Stimulated activated CD4-positive, alpha-beta T cell treated with anti-CD3 and anti-CD28 coated beads, Interleukin-15, amount 100 ng/mL, for 1 hour (primary cell): ENCODE results near the gene TENM4.
"Not testable (repeated sequence)": the region's sequence is repeated elsewhere in the genome, so short reads cannot be mapped to it uniquely, and the experiment has no call there.

Experiments used
- DNase-seq, 2 donors: peaks; one replicate each; pipeline ENCODE4 v3.0.0-alpha.2; 2020; ENCODE audit warnings: low read depth in 1 of 2, low spot score in 1 of 2

The TENM4 gene

DNA sequence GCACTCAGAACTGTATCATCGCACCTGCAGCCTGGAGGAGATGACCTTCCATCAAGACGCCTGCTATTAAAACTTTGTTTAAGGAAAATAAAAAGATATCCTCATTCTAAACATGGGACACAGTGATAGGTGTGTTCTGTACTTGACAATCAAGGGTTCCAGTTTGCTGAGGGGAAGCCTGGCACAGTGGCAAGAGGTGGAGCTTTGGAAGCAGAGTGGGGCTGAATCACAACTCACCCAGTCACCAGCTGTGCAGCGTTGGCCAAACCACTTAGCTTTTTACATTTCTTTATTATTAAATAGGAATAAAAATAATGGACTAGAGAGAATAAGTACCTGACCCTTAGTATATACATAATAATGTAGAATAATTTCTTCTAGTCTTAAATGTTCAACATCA, 220.7 kb downstream of the TENM4 start:
- no peak for DNase-seq

DNA sequence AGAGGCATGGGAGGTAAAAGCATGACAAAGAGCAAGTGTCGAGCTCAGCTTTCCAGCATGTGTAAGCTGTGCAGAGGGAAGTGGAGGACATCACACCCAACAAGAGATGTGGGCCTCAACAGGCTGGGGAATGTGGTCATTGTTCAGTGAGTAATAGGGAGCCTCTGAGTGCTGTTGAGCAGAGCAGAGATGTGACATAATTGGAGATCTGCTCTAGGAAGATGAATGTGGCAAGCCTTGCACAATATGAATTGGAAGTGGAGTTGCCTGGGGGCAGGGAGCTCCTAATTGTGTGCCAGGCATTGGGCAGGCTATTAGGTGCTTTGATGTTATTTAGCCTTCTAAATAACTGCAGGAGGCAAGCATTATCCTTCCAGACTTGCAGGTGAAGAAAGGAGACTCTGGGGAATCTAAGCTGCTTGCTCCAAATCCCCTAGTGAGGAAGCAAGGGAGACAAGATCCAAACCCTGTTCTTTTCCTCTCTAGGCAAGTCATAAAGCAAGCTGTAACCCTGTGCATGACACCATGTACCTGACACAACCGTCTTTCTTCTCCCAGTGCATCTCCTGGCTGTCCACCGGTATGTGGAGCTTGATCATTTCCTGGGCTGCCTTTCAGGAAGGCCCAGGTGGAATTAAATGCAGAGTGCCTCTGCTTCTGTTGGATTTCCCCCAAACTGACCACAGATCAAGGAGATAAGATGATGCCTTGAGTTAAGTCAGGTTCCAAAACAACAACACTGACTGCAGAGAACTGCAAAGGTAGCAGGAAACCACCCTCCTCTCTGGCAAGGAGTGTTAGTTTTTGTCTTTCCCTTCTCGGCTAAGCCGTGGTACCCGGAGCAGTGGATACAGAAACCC, 221.4 kb downstream of the TENM4 start:
- DNase-seq, result no peak

DNA sequence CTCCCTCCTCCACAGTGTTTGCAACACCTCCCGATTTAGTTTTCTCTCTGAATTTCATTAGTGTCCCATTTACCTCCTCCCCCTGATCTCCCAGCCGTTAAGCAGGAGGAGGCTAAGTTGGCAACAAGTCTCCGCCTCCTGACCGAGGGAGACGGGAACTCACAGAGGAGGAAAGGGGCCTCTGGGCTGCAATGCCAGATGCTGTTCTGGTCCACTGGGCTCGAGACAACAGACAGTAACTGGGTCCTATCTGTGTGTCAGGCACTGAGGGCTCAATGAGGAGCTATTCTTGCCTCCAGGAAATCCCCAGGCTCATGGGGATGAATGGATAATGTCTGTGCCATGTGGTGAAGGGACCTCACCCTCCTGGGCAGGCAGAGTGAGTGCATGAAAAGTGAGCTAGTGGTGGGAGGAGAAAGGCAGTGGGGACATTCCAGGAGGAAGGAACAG, 228.1 kb downstream of the TENM4 start:
- DNase-seq, result no peak

DNA sequence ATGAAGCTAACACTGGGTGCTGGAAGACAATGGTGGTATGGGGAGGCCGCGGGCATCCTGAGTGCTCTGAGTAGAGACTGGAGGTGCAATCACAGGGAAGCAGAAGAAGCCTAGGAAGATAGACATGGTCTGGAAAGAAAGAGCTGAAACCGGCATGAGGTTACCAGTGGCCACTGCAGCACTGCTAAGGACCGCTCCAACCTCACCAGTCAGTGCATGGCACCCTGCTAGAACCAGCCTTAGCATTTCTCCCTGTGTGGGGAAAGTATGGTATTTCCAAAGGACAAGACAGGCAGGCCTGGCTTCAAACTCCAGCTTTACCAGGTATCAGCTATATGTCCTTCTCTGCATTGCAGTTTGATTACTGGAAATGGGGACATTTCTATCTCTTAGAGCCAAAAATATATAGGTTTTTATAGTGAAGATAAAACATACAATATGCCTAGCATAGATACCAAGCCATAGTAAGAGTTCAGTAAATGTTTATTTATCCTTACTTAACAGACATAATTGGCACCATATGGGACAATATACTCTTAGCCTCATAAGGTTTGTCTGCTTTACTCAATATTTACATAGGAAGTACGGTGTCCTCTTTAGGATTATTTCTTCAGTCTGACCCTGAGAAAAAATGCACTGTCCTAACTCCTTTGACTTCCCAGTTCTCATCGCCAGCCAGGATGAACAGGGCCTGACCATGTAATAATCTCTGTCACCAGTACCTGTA, 231.1 kb downstream of the TENM4 start:
- no peak for DNase-seq

DNA sequence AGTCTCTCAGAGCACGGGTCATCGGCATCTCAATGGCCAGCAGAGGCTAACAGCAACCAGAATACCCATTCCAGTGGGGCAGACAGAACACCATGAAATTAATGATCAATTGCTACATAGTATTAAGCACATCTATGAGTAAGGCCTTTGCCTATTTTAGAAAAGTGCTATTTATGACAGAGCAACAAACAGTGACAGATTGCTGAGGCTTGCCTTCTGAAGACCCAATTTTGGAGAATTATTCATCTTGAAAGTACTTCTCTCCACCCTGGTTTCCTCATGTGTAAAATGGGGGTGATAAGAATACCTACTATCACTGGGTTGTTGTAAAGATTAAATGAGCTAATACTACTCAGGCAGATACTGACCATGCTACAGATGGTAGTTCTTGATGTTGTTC, 232.7 kb downstream of the TENM4 start:
- DNase-seq, result no peak

DNA sequence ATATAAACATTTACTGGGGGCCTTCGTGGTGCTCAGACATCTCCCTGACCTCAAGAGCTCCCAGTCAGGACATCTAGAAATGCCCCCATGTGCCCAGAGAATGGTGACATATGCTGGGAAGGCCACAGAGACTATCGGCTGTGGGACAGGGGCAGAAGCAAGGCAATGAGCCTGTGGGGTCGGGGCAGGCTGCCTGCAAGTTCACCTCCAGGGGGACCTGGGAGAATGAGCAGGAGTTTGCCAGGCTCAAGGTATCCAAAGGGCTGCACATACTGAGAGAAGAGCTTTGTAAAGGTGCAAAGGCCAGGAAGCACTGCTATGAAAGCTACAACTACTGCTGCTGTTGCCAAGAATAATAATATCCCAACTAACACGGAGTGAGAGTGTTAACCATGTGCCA, 233.9 kb downstream of the TENM4 start:
- DNase-seq, result no peak

DNA sequence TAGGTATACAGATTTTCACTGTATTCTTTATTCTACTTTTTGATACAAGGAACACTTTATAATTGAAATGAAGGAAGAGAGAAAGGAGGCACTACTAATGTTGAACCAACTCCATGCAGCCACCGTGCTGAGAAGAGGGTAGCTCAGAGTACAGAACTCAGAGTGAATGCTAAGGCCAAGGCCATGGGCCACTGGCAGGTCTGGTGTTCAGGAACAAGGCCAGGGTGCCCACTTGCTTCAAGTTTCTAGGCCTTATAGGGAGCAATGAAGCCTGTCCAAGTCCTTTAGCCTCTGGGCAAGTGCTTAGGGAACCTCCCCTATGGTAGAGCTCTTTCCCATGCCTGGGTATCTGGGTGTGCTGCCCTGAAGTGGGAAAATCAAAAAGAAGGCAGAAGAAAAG, 235.0 kb downstream of the TENM4 start:
- no peak for DNase-seq

DNA sequence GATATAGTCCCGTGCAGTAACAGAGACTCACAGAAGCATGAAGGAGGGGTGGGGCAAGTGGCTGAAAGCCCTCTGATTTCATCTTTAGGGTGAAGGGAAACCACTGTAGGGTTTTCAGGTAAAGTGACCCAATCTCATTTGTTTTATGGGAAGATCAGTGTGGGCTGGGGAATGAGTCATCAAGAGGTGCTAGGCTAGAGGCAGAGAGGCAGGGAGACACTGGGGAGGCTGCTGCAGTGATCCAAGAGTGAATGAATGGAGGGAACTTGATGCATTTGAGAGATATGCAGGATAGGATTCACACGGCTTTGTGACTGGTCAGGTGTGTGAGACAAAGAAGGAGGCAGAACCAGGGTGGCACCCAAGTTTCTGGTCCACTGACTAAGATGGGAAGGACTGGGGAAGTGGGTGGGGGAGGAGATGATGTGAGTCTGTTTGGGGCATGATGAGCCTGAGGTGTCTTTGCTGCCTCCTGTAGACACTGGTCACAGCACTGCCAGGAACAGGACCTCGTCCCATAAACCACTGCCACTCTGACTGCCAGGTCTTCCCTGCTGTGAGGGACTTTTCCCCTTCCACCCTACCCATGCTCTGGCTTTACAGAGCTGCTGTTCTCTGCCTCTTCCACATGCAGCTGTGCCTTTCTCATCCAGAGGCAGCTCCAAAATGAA, 239.0 kb downstream of the TENM4 start:
- no peak for DNase-seq

DNA sequence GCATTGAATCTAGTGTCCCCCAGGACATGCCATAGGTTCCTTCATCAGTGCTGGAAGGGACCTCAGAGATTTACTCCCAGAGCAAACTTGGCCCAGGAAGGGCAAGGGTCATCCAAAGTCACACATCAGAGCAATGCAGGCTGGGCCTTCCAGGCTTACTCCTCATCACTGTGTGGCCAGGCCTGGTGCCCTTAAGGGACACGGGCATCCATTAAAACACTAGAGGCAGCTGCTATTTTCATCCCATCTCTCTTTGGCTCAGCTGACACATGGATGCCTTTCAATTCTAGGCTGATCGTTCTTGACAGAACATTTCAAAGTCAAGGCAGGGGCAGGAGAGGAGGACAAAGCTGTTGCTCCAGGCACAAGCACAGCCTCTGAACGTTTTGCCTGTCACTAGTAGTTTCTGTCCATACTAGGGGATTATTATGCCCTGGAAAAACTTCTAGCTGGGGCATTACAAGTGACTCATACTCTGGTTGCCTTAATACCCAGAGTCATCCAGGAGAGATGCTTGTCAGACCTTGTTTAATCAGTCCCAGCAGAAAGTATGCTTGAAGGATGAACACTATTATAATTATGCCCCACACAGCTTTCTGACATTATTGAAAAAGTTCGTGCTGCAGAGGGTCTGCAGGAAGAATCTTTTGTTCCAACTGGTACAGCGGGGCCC, 240.3 kb downstream of the TENM4 start:
- no peak for DNase-seq

DNA sequence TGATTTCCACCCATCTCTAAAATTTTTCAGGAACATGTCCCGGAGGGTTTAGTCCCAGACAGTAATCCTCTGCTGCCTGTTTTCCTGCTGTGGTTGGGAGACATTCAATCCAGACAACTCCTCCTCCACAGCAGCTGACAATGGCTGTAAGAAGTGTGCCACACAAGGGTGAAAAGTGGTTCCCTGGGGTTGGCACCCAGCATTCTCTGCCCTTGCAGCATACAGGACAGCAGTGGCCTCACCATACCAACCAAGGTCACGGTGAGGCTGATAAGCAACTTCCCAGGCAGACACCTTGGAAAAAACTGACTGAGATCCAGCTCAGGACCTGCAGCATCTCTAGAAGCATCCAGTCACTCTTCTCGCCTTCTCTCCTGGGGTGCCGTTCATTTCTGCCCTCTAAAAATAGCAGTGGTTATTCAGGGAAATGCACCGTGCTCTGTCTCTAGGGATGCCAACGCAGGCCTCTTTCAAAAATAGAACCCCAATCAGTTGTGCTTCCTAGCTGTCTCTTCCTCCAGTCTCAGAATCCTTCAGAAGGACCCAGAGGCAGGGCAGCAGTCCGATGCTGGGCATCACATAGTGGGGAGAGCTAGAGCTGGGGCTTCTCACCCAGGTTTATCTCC, 241.0 kb downstream of the TENM4 start:
- DNase-seq, result no peak

DNA sequence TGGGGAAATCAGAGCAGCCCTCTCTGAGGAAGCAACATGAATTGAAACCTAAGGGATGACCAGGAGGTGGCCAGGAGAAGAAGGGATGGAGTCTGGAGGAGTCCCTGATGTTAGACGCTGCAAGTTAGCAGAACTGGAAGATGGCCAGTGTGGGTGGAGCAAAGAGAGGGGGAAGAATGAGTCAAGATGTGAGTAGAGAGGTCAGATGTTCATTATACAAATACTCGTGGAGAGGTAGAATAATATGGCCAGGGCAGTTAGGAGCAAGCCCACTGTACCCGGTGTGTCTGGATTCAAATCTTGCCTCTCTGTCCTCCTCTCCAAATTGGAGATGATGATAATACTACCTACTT, 242.0 kb downstream of the TENM4 start:
- no peak for DNase-seq

DNA sequence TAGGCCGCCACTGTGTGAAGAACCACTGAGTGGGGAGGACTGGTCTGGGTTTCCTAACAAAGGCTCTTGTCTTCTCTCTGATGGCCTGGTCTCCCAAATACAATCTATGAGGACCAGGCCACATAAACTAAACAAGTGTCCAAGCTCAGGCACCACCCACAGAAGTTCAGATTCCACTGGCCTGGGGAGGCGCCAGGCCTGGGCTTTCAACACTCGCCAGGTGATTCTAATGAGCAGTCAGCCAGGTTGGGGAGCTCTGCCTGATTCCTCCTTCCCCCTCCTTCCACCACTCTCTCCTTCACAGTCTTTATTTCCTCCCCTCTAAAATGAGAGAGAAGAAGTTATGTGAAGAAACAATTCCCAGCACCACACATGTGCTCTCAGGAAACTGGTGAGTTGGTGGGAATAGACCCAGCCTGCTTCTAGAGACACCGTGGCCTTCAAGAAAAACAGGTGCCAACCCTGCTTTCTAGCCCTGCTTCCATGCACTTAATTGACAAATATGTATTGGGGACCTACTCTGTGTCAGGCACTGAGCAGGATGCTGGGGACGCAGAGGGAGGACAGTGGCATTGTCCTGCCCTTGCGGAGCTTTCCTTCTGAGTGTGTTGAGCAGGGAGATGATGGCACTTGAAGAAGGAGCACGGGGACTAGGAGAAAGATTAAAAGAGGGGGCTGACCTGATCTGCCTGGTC, 242.5 kb downstream of the TENM4 start:
- no peak for DNase-seq

DNA sequence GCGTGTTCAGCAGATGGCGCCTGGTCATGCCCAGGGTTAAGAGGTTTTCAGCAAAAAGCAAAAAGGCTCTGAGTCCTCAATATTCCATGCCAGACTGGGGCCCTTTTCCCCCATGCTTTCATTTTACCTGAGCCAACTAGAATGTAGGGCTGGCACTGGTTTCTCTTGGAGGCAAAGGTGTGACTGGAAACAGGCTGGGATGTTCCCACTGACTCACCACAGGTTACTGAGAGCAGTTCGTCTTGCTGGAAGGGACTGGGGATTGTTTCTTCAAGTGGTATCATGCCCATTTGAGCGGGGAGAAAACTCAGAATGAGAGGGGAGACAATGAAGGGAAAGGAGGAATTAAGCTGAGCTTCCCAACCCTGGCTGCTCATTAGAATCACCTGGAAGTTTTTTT, 243.9 kb downstream of the TENM4 start:
- no peak for DNase-seq

DNA sequence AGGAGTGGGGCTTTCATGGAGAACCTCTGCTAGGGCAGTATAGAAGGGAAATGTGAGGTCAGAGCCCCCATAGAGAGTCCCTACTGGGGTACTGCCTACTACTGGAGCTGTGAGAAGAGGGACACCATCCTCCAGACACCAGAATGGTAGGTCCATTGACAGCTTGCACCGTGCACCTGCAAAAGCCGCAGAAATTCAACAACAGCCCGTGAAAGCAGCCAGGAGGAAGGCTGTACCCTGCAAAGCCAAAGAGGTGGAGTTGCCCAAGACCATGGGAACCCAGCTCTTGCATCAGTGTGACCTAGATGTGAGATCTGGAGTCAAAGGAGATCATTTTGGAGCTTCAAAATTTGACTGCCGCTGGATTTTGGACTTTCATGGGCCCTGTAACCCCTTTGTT, 245.6 kb downstream of the TENM4 start:
- no peak for DNase-seq

DNA sequence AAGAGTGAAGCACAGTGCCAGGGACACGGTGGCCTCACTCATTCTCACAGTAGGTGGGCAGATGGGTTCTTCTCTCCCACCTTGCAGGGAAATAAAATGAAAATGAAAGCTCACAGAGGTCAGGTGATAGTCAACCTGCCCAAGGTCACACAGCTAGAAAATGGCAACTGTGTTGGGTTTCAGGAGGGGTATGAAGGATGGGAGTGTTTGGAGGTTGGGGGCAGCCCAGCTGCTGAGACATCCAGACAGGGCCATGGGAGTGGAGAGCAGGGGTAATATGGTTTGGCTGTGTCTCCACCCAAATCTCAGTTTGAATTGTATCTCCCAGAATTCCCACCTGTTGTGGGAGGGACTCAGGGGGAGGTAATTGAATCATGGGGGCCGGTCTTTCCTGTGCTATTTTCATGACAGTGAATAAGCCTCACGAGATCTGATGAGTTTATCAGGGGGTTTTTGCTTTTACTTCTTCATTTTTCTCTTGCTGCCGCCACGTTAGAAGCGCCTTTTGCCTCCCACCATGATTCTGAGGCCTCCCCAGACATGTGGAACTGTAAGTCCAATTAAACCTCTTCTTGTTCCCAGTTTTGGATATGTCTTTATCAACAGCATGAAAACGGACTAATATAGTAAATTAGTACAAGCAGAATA, 247.0 kb downstream of the TENM4 start:
- no peak for DNase-seq

DNA sequence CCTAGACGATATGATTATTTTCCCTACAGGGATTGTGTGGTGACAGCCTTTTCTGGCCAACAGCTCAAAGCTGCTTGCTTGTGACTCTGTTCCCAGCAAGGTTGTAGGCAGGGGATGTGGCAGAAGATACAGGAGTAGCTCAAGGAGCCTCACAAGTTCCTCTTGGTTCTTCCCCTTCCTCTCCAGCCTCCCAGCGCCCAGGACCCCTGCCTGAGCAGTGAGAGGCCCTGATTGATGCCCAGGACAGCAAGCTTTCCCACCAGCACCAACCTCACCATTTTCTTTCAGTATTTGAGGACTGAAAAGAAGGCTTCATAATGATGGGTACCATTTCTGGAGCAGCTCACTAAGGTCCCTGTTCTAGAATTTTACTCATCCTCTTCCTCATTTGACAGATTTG, 248.0 kb downstream of the TENM4 start:
- no peak for DNase-seq

DNA sequence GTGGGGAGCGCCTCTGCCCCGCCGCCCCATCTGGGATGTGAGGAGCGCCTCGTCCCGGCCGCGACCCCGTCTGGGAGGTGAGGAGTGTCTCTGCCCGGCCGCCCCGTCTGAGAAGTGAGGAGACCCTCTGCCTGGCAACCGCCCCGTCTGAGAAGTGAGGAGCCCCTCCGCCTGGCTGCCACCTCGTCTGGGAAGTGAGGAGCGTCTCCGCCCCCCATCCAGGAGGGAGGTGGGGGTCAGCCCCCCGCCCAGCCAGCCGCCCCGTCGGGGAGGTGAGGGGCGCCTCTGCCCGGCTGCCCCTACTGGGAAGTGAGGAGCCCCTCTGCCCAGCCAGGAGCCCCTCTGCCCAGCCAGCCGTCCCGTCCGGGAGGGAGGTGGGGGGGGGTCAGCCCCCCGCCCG, 249.1 kb downstream of the TENM4 start:
- not testable (repeated sequence) for DNase-seq

DNA sequence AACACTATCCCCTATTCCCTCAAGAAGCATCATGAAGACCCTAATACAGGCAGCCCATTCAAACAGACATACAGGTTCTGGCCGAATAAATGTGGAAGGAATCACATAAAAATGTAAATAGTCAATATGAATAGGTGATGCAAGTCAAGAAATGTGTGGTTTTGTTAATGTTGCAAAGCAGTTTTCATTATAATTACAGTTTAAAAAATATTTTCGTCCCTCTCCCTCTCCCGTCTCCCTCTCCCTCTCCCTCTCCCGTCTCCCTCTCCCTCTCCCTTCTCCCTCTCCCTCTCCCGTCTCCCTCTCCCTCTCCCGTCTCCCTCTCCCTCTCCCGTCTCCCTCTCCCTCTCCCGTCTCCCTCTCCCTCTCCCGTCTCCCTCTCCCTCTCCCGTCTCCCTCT, 250.3 kb downstream of the TENM4 start:
- not testable (repeated sequence) for DNase-seq

DNA sequence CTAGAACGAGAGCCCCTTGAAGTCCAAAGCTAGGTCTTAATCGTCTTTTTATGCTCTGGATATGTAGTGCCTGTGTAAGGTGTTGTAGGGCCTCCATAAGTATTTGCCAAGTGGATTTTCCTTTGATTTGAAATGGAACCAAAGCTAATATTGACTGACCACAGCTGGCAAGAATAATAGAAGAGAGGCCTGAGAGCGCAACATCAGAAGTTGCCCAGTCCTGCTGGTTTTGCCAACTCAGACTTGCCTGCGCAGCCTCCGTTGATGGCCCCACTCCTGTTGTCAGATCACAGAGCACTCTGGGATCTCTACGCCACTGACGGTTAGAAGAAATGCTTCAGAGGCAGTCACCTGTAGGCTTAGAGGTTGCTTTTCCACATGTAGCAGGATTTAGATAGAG, 251.2 kb downstream of the TENM4 start:
- no peak for DNase-seq

DNA sequence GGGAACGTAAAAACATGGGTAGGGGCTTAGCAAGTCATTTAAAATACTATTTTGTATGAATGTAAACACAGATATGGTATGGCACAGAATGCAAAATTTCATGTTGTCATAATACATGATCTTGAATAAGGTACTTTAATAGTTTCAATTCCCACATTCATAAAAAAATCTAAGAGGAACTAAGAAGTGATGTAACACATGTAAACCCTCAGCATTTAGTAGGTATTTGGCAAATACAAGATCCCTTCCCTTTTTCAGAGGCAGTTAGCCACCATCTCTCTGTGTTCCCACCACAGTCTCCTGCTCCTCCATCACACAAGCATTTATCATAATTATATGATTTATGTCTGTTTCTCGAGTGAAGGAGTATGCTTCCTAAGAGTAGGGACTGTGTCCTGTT, 251.8 kb downstream of the TENM4 start:
- no peak for DNase-seq
